Esophagus (tissue), 2 donors: ENCODE results near the gene STARD3NL. TPM values are rescaled to one million over a fixed set of nuclear protein-coding genes. Genes with fewer than 3 reads are reported as not detected.

Experiments used
- H3K27ac ChIP-seq, 2 donors: one replicate each; pipeline ENCODE4 v1.5.1; 2013; ENCODE audit warnings: low read depth in 2 of 2, mild to moderate bottlenecking in 2 of 2, inconsistent platforms in 1 of 2, low read length in 1 of 2, moderate library complexity in 1 of 2
- H3K27me3 ChIP-seq, 2 donors: one replicate each; pipeline ENCODE4 v1.6.1; 2013; ENCODE audit warnings: low read length in 2 of 2, control low read depth in 1 of 2, mild to moderate bottlenecking in 1 of 2; ENCODE audit not compliant: insufficient read depth in 2 of 2, control insufficient read depth in 1 of 2
- H3K36me3 ChIP-seq, 2 donors: one replicate each; pipeline ENCODE4 v1.6.1; 2013; ENCODE audit warnings: low read length in 1 of 2; ENCODE audit not compliant: control insufficient read depth in 2 of 2, insufficient read depth in 2 of 2
- H3K4me1 ChIP-seq, 2 donors: one replicate each; pipeline ENCODE4 v1.6.1; 2013; ENCODE audit warnings: low read length in 1 of 2; ENCODE audit not compliant: control insufficient read depth in 2 of 2, insufficient read depth in 2 of 2
- H3K4me3 ChIP-seq, 2 donors: one replicate each; pipeline ENCODE4 v1.5.1; 2013; ENCODE audit warnings: low read length in 2 of 2, mild to moderate bottlenecking in 2 of 2, low read depth in 1 of 2, moderate library complexity in 1 of 2
- H3K9me3 ChIP-seq, 2 donors: one replicate each; pipeline ENCODE4 v1.6.1; 2013; ENCODE audit warnings: mild to moderate bottlenecking in 2 of 2, low read depth in 1 of 2, low read length in 1 of 2, moderate library complexity in 1 of 2; ENCODE audit not compliant: control insufficient read depth in 2 of 2, insufficient read depth in 1 of 2
- WGBS, 2 donors: extraction: QIAGEN DNeasy Blood & Tissue Kit; methylation state at CpG; one replicate each; pipeline ENCODE4 v1.1.7; 2013; 5-methylcytosine and 5-hydroxymethylcytosine counted together
- polyA plus RNA-seq, 2 donors: library from polyadenylated mRNA; stranded (reverse); fragments of 200-250 nt; gene quantifications; one replicate each; pipeline ENCODE4 v1.2.3, GENCODE V29; 2013
- donor health status: healthy with polysubstance abuse.
- donor health status: Bipolar disorder and iron deficiency.

The STARD3NL gene
- polyA plus RNA-seq, 2 donors, result 4.2 to 7.7 TPM

- H3K36me3 ChIP-seq, result no peaks in the 10 kb centered on the region
- H3K27ac ChIP-seq, result no peak overlapping the region
Observed at GRCh38 chr7:38192327-38192726, 14.3 kb downstream of the STARD3NL start.

DNA sequence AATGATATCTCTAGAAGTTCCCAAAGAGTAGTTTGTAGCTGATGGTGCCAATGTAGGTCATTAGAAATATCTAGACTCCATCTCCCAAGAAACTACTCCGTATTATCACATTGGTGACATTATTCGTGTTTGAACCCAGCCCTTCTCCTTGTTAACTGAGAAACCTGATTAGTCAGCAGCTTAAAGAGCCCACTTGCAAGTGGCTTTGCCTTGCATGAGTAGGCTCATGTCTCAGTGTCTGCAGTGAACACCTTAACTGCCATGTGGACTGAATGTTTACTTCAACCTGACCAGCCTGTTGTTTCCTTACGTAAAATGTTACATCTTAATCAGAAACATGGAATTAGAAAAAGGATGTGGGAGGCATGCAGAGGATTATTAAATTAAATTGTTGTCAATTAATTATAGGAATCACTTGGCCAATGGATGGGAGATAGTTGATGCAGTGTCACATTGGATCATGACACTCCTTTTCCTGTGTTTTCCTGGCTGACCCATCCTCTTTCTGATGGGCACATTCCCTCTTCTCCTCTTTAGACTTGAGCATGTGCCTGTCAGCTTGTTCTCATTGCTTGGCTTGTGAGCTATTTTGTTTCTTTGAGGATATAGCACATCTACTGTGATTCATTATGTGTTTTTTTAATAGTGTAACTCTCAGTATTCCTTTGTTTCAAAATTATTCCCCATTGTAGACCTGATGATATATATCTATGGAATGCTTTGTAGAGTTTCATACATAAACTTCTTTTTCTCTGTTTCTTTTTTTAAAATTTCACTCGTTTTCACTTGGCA is 18.0 kb downstream of the STARD3NL start:
- Histone ChIP-seq H3K9me3 (no peaks in the 10 kb centered on the region), H3K36me3 (no peaks in the 10 kb centered on the region), H3K4me1 (peaks cover 2% of the 10 kb centered on the region in 2 donors), H3K4me3 (no peak overlapping the region), H3K27ac (no peak overlapping the region), H3K27me3 (no peaks in the 10 kb centered on the region)
- WGBS, 2 donors, result 74% methylated on average over 4 of the region's 4 CpGs

More at GRCh38 chr7:38192327-38192726, 14.3 kb downstream of the STARD3NL start:
- H3K4me1 ChIP-seq, result no peaks in the 10 kb centered on the region
- H3K4me3 ChIP-seq, result no peak overlapping the region
- H3K9me3 ChIP-seq, result no peaks in the 10 kb centered on the region
- WGBS, 2 donors, result 94 to 96% methylated on average over 2 of the region's 2 CpGs
- H3K27me3 ChIP-seq, result no peaks in the 10 kb centered on the region

GRCh38 chr7:38198366-38198765 is 20.3 kb downstream of the STARD3NL start:
- no peak overlapping the region for H3K27ac ChIP-seq
- H3K36me3 ChIP-seq, result no peaks in the 10 kb centered on the region
- H3K4me3 ChIP-seq, result no peak overlapping the region
- peaks cover 2% of the 10 kb centered on the region in 2 donors for H3K4me1 ChIP-seq
- no peaks in the 10 kb centered on the region for H3K27me3 ChIP-seq
- H3K9me3 ChIP-seq, result no peaks in the 10 kb centered on the region

DNA sequence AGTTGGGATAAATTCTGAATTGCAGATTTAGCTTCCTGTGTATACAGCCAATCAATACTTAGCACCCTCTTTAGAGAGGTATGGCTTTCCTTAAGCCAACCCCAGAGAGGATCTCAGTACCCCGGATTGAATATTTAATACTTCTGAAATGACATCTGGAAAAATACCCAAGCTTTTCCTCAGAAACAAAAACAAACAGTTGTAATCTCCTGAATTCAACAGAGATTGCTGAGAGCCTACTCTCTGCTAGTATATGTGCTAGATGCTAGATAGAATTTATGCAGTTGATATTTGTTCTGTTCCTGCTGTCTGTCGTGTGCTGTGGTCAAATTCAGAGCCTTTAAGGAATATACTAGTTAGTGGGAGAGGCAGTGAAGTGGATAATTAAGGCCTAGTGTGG is 21.1 kb downstream of the STARD3NL start:
- H3K4me3 ChIP-seq, result no peak overlapping the region
- H3K9me3 ChIP-seq, result no peaks in the 10 kb centered on the region
- H3K36me3 ChIP-seq, result no peaks in the 10 kb centered on the region
- WGBS, 2 donors, result 46 to 67% methylated on average over 2 of the region's 2 CpGs
- H3K27ac ChIP-seq, result no peak overlapping the region
- H3K4me1 ChIP-seq, result peaks cover 2% of the 10 kb centered on the region in 2 donors
- no peaks in the 10 kb centered on the region for H3K27me3 ChIP-seq

DNA sequence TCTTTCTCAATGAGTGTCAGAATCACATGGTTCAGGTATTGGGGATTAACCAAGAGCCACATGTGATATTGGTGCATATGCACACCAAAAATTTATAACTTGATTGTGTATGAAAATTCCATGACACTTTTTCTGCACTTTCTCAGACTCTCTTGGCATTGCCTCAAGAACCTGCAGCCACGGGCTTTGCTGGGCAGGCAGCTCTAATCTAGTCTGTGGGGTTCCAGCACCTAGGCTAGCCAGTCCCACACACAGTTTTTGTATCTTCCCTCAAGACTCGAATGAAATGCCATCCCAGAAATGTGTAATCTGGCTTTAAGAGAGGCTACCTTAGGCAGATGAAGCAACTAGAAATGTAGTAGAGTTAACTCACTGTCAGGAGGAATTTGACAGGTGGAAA is 21.7 kb downstream of the STARD3NL start:
- no peaks in the 10 kb centered on the region for H3K9me3 ChIP-seq
- H3K36me3 ChIP-seq, result no peaks in the 10 kb centered on the region
- H3K4me3 ChIP-seq, result no peak overlapping the region
- H3K27me3 ChIP-seq, result no peaks in the 10 kb centered on the region
- no peak overlapping the region for H3K27ac ChIP-seq
- H3K4me1 ChIP-seq, result peaks cover 2% of the 10 kb centered on the region in 2 donors
- WGBS, 2 donors, result 35 to 41% methylated on average over 2 of the region's 2 CpGs

DNA sequence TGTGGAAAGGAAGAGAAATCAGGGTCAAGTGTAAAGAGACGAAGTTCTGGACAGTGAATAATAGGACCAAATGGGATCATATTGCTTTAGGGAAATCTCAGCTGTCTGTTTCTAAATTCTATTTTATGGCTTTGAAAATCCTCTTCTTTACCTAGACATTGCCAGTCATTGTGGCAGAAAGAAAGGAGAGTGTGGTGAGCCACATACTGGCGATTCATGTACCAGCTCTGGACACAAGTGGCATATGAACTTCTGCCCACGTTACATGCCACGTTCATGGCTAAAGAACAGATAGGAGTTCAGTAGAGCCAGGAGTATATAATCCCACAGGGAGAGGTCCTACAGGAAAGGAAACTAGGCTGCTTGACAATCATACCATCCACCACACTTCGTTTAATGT is 28.0 kb downstream of the STARD3NL start:
- WGBS, 2 donors, result 89 to 92% methylated on average over 5 of the region's 5 CpGs
- H3K36me3 ChIP-seq, result no peaks in the 10 kb centered on the region
- no peaks in the 10 kb centered on the region for H3K9me3 ChIP-seq
- H3K4me3 ChIP-seq, result no peak overlapping the region
- H3K27me3 ChIP-seq, result no peaks in the 10 kb centered on the region
- H3K4me1 ChIP-seq, result no peaks in the 10 kb centered on the region
- no peak overlapping the region for H3K27ac ChIP-seq

DNA sequence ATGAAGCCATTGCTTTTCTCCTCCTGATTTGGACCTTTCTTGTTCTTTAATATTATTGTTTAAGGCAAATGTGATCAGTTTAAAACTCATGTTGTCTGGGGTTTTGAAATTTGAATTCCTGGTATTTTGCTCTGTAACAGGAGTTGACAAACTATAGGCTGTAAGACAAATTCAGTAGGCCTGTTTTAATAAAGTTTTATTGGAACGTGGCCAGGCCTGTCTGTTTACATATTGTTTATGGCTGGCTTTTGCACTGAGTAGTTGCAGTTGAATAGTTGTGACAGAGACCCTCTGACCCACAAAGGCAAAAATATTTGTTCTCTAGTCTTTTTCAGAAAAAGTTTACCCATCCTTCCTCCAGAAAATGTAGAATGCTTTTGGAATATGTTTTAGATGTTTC is 29.8 kb downstream of the STARD3NL start:
- Histone ChIP-seq H3K4me1 (no peaks in the 10 kb centered on the region), H3K27me3 (no peaks in the 10 kb centered on the region), H3K27ac (no peak overlapping the region), H3K4me3 (no peak overlapping the region), H3K36me3 (no peaks in the 10 kb centered on the region), H3K9me3 (no peaks in the 10 kb centered on the region)
- WGBS, 2 donors, result 71 to 95% methylated on average over 1 of the region's 1 CpG

GRCh38 chr7:38211486-38211885 is 33.4 kb downstream of the STARD3NL start:
- Histone ChIP-seq H3K27me3 (no peaks in the 10 kb centered on the region), H3K36me3 (no peaks in the 10 kb centered on the region), H3K9me3 (no peaks in the 10 kb centered on the region), H3K27ac (no peak overlapping the region), H3K4me1 (no peaks in the 10 kb centered on the region), H3K4me3 (no peak overlapping the region)
- WGBS, 2 donors, result 82% methylated on average over 1 of the region's 1 CpG

DNA sequence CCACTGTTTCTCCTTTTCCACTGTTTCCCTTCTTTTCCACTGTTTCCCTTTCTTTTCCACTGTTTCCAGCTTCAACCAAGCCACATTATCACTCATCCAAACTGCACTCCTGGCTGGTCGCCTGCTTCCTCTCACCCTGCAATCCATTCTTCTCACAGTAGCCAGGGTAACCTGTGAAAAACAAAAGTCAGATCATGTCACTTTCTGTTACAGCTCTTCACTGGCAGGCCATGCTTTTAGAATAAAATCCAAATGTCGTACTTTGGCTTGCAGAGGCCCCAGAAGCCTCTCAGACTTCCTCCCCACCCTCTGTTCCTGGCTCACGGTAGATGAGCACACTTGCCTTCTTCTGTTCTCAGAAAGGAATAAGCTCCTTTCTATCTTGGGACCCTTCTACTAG is 33.9 kb downstream of the STARD3NL start:
- 44 to 47% methylated on average over 3 of the region's 3 CpGs for WGBS, 2 donors
- Histone ChIP-seq H3K4me1 (no peaks in the 10 kb centered on the region), H3K4me3 (no peak overlapping the region), H3K36me3 (peaks cover 0 to 3% of the 10 kb centered on the region in 2 donors), H3K27ac (no peak overlapping the region), H3K9me3 (no peaks in the 10 kb centered on the region), H3K27me3 (no peaks in the 10 kb centered on the region)

DNA sequence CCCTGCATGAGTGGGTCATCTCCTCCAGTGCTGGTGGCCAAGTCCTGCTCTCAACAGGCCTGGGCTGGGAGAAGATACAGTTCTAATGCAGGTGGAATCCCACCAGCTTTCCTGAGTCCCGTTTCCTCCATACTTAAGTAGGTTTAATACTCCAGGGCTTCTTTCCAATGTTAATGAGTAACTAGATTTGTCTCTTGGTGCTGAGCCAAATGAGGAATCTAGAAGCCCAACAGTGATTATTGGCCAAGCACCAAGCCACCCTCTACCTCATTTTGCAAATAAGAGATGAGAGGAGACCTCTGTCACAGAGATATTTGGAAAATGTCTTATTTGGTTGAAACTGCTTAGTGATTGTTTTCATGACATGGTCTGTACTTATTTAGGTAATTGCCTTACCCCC is 37.1 kb downstream of the STARD3NL start:
- H3K4me1 ChIP-seq, result no peaks in the 10 kb centered on the region
- no peaks in the 10 kb centered on the region for H3K27me3 ChIP-seq
- H3K9me3 ChIP-seq, result no peaks in the 10 kb centered on the region
- 27 to 46% methylated on average over 1 of the region's 1 CpG for WGBS, 2 donors
- no peak overlapping the region for H3K27ac ChIP-seq
- H3K36me3 ChIP-seq, result peaks cover 5 to 6% of the 10 kb centered on the region in 2 donors
- H3K4me3 ChIP-seq, result no peak overlapping the region
